H1 (cell line): Measurements from ENCODE around the gene LCA5. TPM values are rescaled to one million over a fixed set of nuclear protein-coding genes. Genes with fewer than 3 reads are reported as not detected.

ENCODE experiments used
- FOSL1 ChIP-seq: IDR thresholded peaks from 2 replicates; pipeline ENCODE4 v1.6.1; 2011; ENCODE audit warnings: mild to moderate bottlenecking, low read depth, low read length, moderate library complexity; ENCODE audit not compliant: insufficient read depth
- SIX5 ChIP-seq: IDR thresholded peaks from 2 replicates; pipeline ENCODE4 v1.6.1; 2011; ENCODE audit warnings: mild to moderate bottlenecking, low read depth, low read length
- polyA plus RNA-seq, 7 experiments: library from polyadenylated mRNA; depleted of rRNA in 3 of 7; stranded (reverse) in 5 of 7; unstranded in 2 of 7; fragments of >200 nt in 5 of 7; fragments of 200-250 nt in 2 of 7; gene quantifications; 1 replicate in 5 of 7; 2 replicates in 1 of 7; 4 replicates in 1 of 7; pipeline versions ENCODE4 v1.2.1 to v1.2.3, GENCODE V29; 2011 to 2013; ENCODE audit warnings: missing spikeins in 2 of 7, mixed read lengths in 2 of 7
- total RNA-seq: library from RNA; stranded (reverse); fragmentation: NEBNext Ultra II Directional; extraction: Animal tissue kit (Norgen Biotek cat#: 25700); gene quantifications from 2 replicates; pipeline ENCODE4 v1.2.1, GENCODE V29; 2021

The LCA5 gene
- total and polyA plus RNA-seq, 2 of the 8 experiments (the other 6 are each of a cell fraction or from before 2014, with no cell fraction given): 0.44 to 3.6 TPM

GRCh38 chr6:79538106-79538971, 1.1 kb upstream of the LCA5 start (continued):
- TF ChIP-seq SIX5 (no peak), FOSL1 (no peak)
